Activated CD4-positive, alpha-beta T cell treated with anti-CD3 and anti-CD28 coated beads, Interleukin-2, Interleukin-6, amounts not matched to agents 100 ng/mL and 50 ng/mL, durations not matched to agents 16 hours and 8 hours (primary cell): ENCODE results near the gene LMX1B.
A peak's percentile ranks its signal among the peaks of the same experiment; 100 is the strongest.
"Not testable (repeated sequence)": the region's sequence is repeated elsewhere in the genome, so short reads cannot be mapped to it uniquely, and the experiment has no call there.

Experiments
- DNase-seq: peaks from one replicate; pipeline ENCODE4 v3.0.0-alpha.2; 2020

Gene LMX1B

GRCh38 chr9:126721564-126721981 lies 107.8 kb downstream of the LMX1B start:
- DNase-seq = no peak

GRCh38 chr9:126722252-126722921 lies 108.7 kb downstream of the LMX1B start:
- peak; percentile 91 for DNase-seq

GRCh38 chr9:126722922-126723806 lies 109.4 kb downstream of the LMX1B start:
- DNase-seq = peak; percentile 87

GRCh38 chr9:126723807-126724172 lies 110.1 kb downstream of the LMX1B start:
- DNase-seq = no peak

- DNase-seq = no peak
Observed at GRCh38 chr9:126724226-126724625, 110.5 kb downstream of the LMX1B start.

- not testable (repeated sequence) for DNase-seq
Observed at GRCh38 chr9:126725485-126725884, 111.8 kb downstream of the LMX1B start.

- not testable (repeated sequence) for DNase-seq
Observed at GRCh38 chr9:126728210-126728609, 114.5 kb downstream of the LMX1B start.

- not testable (repeated sequence) for DNase-seq
Observed at GRCh38 chr9:126730592-126730991, 116.9 kb downstream of the LMX1B start.

GRCh38 chr9:126733005-126733404 lies 119.3 kb downstream of the LMX1B start:
- no peak for DNase-seq

- DNase-seq = no peak
Observed at GRCh38 chr9:126734877-126735276, 121.1 kb downstream of the LMX1B start.

GRCh38 chr9:126735482-126735881 lies 121.8 kb downstream of the LMX1B start:
- DNase-seq = no peak

GRCh38 chr9:126738553-126738952 lies 124.8 kb downstream of the LMX1B start:
- no peak for DNase-seq

- no peak for DNase-seq
Observed at GRCh38 chr9:126743041-126743440, 129.3 kb downstream of the LMX1B start.

- DNase-seq = peak; percentile 67
Observed at GRCh38 chr9:126745574-126746411, 132.1 kb downstream of the LMX1B start.
